Fibroblast of peridontal ligament (primary cell): ENCODE results near the gene SLC1A2.
A peak's percentile ranks its signal among the peaks of the same experiment; 100 is the strongest.

Experiments
- DNase-seq: peaks from one replicate; pipeline ENCODE4 v3.0.0-alpha.2; 2010; ENCODE audit errors: extremely low read depth

The SLC1A2 gene

DNA sequence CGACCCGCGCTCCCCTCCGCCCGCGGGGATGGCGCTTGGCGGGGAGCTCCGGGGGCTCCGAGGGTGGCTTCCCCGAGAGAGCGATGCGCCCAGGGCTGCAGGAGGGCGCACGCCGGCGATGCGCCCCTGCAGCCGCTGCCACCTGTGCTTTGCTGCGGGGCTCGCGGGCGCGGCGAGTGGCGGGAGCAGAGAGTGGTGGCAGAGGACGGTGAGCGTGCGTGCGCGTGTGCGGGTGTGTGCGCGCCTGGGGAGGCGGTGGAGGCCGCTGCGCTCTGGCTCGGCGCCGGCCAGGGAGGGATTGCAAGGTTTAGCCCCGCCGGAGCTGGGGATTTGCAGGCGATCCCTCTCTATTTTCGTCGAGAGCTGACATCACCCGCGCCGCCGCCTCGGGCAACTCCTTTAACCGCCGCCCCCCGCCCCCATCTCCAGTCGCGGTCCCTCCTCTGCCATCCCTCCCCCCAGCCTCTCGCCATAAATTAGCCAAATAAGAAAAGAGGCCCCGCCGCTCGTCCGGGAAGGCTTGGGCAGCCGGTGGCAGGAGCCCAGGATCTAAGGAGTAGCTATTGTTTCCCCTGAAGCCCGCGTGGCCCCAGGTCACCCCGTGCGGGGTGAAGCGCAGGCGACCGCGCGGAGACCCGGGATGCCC lies at the start of gene SLC1A2:
Gene SLC1A2, minus strand, starts transcription at position 375 of the 646 bp plus-strand sequence. CDS start 592 bp downstream, outside the sequence.
- peak; percentile 37 for DNase-seq

DNA sequence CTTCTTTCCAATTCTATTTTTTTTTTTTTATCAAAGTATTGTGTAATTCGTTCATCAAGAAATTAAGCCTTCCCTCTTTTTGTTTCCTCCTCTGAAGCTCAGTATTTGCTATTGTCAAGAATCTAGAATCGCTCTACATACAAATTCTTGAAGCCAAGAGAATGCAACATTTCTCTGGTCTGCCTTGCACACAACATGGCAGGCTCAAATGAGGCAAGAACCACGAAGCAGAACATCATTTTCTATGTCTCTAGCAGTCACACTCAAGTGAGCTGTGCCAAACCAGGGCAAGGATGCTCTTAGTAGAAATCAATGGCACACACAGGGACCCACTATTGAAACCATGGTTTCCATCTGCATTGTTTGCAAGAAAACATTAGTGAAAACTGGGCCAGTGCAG lies 46.7 kb upstream of the SLC1A2 start:
- no peak for DNase-seq

DNA sequence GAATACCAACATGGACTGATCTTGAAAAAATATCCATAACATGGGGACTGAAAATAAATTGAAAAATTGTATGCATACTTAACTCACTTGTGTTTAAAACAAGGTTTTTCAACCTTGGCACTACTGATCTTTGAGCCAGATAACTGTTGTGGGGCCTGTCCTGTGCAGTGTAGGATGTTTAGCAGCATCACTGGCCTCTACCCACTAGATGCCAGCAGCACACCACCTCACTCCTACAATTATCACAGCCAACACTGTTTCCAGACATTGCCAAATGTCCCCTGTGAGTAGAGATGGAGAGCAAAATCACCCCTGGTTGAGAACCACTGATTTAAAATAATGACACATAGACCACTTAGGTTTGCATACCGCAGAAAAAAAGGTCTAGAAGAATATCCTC lies 45.0 kb upstream of the SLC1A2 start:
- DNase-seq, result peak; percentile 46

DNA sequence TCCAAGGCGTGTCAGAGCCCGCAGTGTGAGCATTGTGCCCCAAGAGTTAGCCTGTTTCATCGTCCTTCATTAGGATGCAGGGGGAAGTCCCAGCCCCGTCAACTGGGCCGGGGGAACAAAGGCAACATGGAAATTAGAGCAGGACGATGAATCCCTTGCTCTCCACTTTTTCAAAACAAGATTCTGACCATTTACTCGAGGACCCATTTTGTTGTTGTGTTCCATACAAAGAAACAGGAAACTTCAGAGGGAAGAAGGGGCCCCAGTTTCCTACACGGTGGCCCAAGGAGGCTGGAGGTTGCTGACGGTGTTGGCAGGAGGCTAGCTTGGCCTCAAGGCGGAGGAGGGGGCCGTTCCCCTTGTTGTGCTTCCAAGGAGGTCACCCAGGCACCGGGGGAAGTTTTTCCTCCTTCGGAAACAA lies 44.0 kb upstream of the SLC1A2 start:
- DNase-seq, result no peak

DNA sequence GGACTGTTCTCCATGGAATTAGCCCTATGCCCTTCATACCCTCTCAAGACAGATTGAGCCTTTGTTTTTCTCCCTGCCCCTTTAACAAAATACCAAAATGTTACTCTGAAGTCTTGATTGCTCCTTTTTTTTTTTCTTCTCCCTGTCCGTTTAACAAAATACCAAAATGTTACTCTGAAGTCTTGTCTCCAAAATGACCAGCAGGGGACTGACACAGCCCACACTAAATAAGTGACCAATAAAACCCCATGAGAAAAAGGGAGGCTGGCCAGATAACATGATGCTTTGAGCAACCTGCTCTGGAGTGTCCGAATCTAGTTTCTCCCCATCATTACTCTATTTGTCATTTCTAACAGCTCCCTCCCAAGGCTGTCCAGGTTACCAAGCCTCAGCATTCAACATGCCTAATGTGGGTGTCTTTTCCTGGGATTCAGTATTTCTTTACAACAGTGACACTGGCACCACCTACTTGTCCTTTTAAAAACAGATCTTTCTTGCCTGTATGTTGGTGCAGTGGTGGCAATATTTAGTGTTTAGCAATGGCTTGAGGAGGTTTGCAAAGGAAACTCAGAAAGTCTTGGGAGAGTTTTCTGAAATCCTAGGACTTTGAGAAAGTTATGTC lies 42.7 kb upstream of the SLC1A2 start:
- no peak for DNase-seq

DNA sequence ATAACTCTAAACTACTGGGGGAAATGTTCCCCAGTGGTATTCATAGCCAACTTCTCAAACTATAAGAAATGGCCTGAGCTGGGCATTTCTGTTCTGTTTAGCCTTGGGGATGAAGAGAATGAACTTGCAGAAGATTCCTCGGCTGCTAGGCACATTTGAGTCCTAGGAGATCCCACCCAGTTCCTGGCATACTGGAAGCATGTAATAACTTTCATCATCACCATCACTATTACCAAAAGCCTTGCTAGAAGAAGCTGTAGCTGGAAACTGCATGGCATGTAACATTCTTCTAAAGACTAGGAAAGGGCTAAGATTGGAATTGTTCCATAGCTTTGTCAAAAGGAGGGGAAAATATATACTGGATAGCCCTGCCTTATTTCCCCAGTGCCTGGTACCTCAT lies 40.1 kb upstream of the SLC1A2 start:
- DNase-seq, result no peak

DNA sequence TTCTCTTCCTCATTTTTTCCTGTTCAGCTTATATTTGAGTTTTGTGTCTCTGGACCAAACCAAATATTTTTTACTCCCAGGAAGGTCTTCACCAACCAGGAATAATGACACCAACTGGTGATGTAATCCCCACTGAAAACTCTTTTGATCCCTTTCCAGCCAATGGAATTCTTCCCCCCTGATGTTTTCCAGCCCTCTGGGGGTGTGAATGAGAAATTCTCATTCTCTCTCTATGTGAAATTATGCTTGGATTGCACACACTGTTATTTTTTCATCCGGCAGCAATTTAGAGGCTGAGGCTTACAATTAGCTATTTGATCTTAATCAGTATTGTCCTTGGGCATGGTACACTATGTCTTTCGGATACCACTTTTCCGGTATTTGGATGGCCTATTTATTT lies 39.5 kb upstream of the SLC1A2 start:
- peak; percentile 11 for DNase-seq

DNA sequence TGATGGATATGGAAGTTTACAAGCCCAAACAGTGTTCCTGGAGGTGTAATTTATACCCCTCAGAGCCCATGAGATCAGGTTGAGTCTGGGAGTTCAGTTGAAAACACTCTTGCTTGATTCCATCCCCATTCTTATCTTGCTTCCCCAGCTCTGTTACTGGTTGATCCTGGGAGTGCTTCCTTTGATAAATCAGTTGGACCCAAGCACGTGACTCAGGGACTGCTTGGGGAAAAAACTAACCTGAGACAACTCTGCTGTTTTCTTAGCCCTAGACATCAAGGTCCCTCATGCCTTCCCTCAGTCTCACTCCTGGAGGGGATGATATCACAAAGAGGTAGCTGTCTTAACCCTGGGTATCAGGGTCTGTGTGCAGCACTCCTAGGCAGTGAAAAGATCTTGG lies 35.0 kb upstream of the SLC1A2 start:
- DNase-seq, result no peak

DNA sequence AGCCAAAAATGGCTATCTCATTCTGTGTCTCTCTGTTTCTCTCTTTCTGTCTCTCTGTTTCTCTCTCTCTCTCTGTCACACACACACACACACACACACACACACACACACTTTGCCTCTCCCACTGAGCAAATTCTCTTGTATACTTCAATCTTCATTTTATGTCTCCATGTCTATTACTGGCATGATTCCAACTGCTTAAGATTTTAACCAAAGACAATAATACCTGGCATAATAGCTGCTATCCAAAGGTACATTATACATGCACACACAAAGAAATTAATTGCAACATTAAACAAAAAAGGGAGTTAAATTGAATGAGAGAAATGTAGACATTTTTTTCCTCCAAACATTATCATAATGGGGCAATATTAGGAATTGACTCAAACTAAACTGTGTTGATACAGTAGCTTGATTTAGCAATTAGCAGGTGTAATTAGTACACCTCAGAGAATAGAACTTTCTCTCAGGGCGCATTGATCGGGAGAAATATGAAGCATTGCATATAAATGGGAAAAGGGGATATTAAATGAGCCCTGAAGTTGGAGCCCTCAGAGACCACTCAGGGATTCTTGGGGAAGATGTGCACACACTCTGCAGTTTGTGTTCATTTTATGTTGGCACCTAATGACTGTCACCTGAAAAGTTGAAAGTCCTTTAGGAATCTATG lies 17.4 kb upstream of the SLC1A2 start:
- DNase-seq, result no peak

DNA sequence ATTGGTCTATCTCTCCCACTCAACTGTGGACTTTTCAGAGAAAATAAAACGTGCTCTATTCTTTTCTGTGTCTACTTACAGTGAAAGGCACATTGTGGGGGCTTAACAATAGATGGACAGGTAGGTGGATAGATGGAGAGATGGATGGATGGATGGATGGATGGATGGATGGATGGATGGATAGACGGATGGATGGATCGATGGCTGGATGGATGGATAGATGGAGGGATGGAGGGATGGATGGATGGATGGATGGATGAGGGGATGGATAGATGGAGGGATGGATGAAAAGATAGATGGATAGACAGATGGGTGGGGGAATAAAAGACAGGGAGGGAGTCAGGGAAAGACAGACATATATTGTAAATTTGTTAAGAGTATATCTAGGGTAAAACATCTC lies 14.2 kb upstream of the SLC1A2 start:
- DNase-seq, result no peak

DNA sequence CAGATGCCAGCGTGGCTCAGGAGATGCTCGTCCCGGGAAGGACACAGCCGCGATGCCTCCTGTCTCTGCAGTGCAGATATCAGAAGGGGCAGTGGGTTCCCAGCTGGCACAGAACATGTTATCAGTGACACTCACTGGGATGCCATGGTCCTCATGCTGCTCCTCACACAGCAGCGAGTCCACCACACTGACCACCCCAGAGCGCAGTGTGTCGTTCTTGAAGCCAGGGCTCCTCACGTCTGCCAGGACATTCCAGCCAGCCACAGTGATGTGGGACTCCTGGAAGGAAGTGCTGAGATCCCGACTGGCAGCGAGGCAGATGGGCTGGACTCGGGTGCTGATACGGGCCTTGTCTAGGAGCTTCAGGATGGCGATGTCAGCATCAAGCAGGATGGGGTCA lies 13.1 kb upstream of the SLC1A2 start:
- DNase-seq, result no peak

DNA sequence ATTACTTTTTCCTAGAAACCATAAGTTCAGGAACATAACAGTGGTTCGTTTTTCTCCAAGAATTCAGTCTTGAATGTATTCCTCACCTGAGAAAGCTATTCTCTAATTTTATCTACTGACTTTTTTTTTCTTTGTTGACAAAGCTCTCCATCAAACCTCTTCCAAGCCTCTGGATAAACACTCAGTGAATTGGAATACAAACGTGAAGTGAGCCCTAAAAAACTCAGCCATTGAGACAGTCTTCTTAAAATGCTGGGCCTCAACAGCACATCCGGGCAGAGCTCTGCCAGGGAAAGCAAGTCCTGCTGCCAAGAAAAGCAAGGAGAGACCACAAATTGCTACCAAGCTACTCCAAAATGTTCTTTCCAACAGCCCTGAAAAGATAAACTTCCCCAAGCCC lies 7.7 kb upstream of the SLC1A2 start:
- peak; percentile 95 for DNase-seq

DNA sequence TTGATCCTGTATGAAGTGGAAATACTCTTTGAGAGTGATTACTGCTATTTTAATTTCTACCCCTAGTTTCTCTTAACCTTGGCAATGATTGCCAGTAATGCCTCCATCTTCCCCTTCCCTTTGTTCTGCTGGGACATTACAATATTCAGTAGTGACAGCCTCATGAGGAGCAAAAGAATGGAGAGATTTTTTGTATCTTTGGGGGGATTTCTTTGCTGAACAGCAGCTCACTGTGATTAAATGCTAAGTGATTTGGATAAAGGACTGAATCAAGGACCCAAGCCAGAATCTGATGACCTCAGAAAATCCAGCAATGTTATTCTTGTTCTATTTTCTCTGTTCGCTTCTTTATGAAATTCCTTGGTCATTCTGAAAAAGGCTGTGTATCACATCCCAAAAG lies 7.0 kb upstream of the SLC1A2 start:
- peak; percentile 41 for DNase-seq

DNA sequence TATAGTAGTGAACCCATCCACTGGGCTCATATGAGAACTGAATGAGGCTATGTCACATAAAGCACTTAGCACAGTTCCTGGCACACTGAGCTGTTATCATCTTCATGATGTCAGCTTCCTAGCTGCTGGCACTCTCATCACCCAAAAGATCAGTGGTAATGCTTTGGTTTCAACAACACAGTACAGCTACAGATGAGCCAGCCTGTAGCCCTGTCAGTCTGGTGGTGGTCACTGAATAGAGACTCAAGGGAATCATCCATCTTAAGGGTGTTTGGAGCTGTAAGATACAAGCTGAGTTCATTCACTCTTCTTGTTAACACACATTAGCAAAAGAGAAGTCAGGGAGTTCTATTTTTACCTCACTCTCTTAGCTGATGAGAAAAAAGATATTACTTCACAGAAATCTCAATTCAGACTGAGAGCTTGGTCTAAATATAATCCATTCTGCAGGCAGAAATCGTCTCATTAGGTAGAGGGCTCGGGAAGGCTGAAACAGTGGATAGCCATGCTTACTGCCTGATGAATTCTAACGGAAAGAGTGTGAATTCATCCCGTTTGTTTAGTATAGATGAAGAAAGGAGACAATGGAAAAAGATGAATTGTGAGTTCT lies 6.3 kb upstream of the SLC1A2 start:
- no peak for DNase-seq

DNA sequence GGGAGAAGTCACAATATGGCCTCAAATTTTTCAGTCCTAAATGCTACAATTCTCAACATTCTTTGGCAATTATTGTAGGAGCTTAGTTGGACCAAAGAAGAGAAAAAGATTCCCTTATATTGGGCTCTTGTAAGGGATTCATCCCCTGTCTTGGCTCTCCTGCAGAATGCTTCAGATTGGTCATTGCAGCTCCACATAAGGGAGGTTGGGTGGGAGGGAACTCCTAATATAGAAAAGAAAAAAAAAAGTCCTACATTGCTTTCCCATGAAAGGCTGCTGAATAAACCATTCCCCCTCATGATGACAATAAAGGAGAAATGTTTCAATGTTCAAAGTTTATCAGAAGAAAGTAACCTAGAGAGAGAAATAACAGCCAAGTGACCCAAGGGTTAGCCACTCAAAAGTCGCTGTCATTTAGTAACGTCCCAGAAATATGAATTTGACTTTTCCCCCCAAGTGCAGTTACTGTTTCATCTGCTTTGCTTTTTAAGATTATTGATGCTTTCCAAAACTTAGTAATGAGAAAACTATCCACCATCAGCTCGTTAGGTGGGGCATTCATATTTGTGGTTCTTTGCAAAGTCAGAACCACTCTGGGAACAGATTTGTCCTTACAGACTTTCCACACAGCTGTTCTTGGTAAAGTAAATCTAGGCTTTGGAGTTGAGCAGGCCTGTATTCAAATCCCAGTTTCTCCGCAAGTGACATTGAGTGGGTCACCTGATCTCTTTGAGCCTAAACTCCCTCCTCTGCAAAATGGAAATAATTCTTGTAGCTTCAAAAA lies 5.0 kb upstream of the SLC1A2 start:
- DNase-seq, result peak; percentile 87

DNA sequence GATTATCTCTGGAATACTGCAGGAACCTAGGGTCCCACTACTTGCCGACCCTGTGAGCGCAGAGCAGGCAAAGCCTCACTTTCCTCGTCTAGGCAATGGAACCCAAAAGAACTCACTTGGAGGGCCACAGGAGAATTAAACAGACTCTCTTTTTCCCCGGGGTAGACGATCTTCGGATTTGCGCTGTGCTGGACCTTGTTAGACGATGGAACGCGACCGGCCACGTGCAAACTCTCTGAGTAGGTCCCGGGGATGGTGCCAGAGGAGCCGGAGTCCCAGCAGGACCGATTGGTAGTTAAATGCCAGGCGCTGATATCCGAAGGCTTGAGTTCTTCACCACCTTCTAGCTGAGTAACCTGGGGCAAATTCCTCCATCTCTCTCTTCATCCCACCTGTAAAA lies 1.0 kb upstream of the SLC1A2 start:
- DNase-seq, result no peak

DNA sequence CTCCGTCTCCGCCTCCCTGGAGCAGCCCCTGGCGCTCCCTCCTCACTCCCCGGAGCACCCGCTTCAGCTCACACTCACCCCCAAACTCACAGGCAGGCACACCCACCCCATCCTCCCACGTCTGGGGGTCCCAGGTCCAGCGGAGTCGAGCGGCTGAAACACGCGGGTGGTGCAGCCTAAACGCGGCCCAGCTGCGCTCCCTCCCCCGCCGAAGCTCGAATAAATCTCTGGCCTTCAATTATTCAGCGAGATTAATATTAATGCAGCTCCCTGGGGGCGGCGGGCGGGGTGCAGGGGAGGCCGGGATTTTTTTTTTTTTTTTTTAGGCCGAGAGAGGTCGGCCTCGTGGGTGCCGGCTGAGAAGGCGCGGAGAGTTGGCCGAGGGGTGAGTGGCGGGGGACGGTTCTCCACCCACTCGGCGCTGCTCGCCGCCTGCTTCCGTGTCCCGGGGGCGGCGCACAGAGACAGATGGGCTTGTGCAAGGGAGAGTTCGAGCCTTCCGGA lies 524 bp upstream of the SLC1A2 start:
- DNase-seq, result no peak

DNA sequence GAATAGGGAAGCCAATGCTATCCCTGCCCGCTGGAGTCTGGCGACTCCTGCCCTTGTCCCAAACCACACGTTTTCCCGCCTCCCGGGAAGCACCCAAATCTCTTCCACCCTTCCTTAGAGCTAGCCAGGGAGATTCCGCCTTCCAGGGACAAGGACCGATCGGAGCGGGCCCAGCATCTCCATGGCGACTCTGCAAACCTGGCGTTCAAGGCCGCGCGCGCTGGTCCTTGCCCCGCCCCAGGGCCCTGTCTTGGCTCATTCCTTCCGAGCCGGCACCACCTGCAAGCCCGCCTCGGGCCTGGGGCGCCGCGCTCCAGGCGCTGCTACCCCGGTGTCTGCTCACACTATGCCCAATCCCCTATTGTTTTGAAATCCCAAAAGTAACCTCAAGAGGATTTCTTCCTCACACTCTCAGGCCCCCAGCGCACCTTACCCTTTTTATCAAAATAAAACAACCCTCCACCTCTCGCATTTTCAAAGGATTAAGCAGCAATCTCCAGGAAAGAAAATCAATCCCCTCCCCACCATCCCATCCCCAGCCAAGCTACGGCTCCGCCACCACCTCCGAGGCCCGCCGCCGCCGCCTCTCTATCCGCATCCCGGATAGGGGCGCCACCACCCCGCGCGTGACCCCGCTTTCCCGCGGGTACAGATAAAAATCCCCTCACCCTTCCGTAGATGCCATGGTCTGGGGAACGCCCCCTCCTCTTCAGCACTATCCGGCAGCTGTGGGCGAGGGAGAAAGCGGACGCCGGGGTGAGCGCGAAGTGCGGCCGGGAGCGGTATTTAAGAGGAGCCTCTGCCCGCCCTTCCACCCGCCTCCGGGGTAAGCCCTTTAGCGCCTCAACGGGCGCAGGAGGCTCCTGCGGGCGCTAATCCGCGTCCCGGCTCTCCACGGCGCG lies 825 bp downstream of the SLC1A2 start:
- no peak for DNase-seq

DNA sequence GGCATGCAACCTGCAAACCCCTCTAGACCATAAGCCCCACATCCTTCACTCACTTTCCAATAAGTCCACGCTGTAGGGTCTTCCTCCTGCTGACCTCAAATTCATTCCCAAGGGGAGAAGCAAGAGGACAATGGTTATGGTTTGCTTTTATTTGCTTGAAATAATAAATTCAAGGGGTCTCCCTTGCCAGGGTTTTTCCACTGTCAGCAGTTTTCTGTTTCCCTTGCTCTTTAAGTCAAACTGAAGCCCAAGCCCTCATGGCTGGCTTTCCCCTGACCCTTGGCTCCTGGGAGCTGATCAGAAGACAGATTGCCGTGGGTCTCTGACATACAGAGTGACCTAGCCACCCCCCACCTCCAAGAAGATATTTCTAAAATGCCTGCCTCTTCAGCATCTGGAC lies 3.9 kb downstream of the SLC1A2 start:
- no peak for DNase-seq

DNA sequence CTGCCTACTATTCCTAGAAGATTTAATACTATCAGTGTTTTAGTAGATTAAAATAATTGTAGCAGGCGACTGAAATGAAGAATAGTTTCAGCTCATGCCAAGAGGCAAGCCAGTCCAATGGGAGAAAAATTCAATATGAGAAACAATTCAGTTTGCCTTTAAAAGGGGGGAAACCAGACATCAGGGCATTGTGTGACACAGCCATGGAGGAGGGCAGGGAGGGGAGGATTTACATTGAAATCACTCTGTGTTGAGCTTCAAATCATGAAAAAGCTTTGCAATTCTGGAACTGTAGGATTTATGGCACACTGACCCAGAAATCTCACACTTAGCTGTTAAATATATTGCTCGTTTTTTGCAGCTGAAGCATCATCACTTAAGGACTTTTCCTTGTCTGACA lies 4.6 kb downstream of the SLC1A2 start:
- no peak for DNase-seq

DNA sequence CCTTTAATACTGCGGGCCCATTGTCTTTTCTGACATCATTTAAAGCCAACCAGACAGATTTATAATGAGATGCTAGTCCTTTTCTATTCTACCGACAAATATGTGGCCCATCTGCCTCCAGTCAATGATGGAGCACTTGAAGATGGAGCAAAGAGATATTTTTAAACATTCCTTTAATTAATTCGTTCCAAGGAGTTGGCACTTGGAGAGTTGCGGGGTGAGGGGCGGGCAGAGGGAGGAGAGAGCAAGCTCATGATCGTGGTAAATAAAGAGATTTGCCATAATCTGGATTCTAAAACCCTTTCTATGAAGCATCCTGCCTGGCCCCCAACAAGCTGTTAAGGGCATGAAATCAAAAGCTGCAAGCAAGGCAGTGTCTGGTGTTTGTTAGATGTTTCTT lies 5.0 kb downstream of the SLC1A2 start:
- no peak for DNase-seq
